Measurements from ENCODE around the gene ALPI. TPM values are rescaled to one million over a fixed set of nuclear protein-coding genes. Genes with fewer than 3 reads are reported as not detected.

Gene ALPI
- total RNA-seq, 2 donors from 2014 or later = not detected

- ATAC-seq (ENCODE audit: insufficient number of reproducible peaks, low FRiP score, low read depth) = no peak
- Histone ChIP-seq H3K9me3 (no peaks in the 10 kb centered on the region), H3K36me3 (no peaks in the 10 kb centered on the region), H3K4me1 (ENCODE audit: control insufficient read depth in 1 of 2, low read depth in 2 of 2) (no peaks in the 10 kb centered on the region), H3K4me3 (no peak overlapping the region), H3K27me3 (replicated peaks; ENCODE audit: insufficient read depth) (no peaks in the 10 kb centered on the region), H3K27ac (no peak overlapping the region)
- no peak for TF ChIP-seq CTCF (IDR thresholded peaks at IDR 0.05)
- DNase-seq (ENCODE audit: low spot score) = no peak
These were observed 23.6 kb downstream of the ALPI start for GRCh38 chr2:232479341-232480200.

- no peaks in the 10 kb centered on the region for H3K36me3 ChIP-seq
- TF ChIP-seq CTCF (IDR thresholded peaks at IDR 0.05) = no peak
- H3K27me3 ChIP-seq (replicated peaks; ENCODE audit: insufficient read depth) = no peaks in the 10 kb centered on the region
- no peaks in the 10 kb centered on the region for H3K9me3 ChIP-seq
- no peak overlapping the region for H3K27ac ChIP-seq
- ATAC-seq (ENCODE audit: insufficient number of reproducible peaks, low FRiP score, low read depth) (no peak), DNase-seq (ENCODE audit: low spot score) (no peak)
- no peaks in the 10 kb centered on the region for H3K4me1 ChIP-seq (ENCODE audit: control insufficient read depth in 1 of 2, low read depth in 2 of 2)
- H3K4me3 ChIP-seq = no peak overlapping the region
These were observed 24.5 kb downstream of the ALPI start for GRCh38 chr2:232480201-232481190.

GRCh38 chr2:232481322-232482140 lies 25.6 kb downstream of the ALPI start:
- TF ChIP-seq CTCF (IDR thresholded peaks at IDR 0.05) = no peak
- no peak for ATAC-seq (ENCODE audit: insufficient number of reproducible peaks, low FRiP score, low read depth)
- Histone ChIP-seq H3K4me3 (no peak overlapping the region), H3K27me3 (replicated peaks; ENCODE audit: insufficient read depth) (no peaks in the 10 kb centered on the region), H3K36me3 (no peaks in the 10 kb centered on the region), H3K4me1 (ENCODE audit: control insufficient read depth in 1 of 2, low read depth in 2 of 2) (no peaks in the 10 kb centered on the region), H3K9me3 (no peaks in the 10 kb centered on the region), H3K27ac (no peak overlapping the region)
- DNase-seq (ENCODE audit: low spot score) = no peak

GRCh38 chr2:232482301-232483238 lies 26.6 kb downstream of the ALPI start:
- no peak for TF ChIP-seq CTCF (IDR thresholded peaks at IDR 0.05)
- H3K4me3 ChIP-seq = no peak overlapping the region
- H3K9me3 ChIP-seq = no peaks in the 10 kb centered on the region
- H3K27ac ChIP-seq = no peak overlapping the region
- H3K4me1 ChIP-seq (ENCODE audit: control insufficient read depth in 1 of 2, low read depth in 2 of 2) = peaks cover 0 to 6% of the 10 kb centered on the region in 2 donors
- DNase-seq (ENCODE audit: low spot score) (no peak), ATAC-seq (ENCODE audit: insufficient number of reproducible peaks, low FRiP score, low read depth) (no peak)
- H3K36me3 ChIP-seq = no peaks in the 10 kb centered on the region
- H3K27me3 ChIP-seq (replicated peaks; ENCODE audit: insufficient read depth) = peaks cover 3% of the 10 kb centered on the region

Data from thoracic aorta (tissue), 2 donors.